Measurements from ENCODE around the gene LRRK1. TPM values are rescaled to one million over a fixed set of nuclear protein-coding genes. Genes with fewer than 3 reads are reported as not detected.

Gene LRRK1
- total and polyA plus RNA-seq, 8 donors = 4.3 to 19.4 (median 11.1) TPM

DNA sequence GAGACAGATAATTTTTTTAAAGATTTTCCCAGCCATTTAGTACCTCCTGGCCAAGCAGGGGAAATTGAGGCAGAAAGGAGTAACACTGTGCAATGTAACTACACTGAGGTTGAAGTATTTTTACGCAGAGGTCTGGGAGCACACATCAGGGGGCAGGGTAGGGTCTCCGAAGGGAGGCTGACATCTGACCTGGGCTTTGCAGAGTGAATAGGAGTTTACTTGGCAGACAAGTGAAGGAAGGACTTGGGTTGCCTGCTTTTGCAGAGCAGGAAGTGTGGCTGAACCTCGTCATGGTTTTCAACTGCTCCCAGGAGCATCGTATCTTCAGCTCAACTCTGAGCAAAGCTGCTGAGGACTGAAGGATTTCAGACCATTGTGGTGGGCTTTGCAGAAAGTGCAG lies 66.2 kb downstream of the LRRK1 start:
- Histone ChIP-seq H3K27me3 (no peaks in the 10 kb centered on the region), H3K4me1 (peaks cover 9 to 13% (median 9%) of the 10 kb centered on the region in 3 donors), H3K9me3 (no peaks in the 10 kb centered on the region), H3K4me3 (no peak overlapping the region), H3K36me3 (no peaks in the 10 kb centered on the region), H3K27ac (no peak overlapping the region)
- FAIRE-seq (no peak), ATAC-seq (no peak), DNase-seq (no peak)
- intact Hi-C loops (cut with DNase I) = no loop called here
- 91 to 94% methylated on average over 4 of the region's 4 CpGs for WGBS, 2 donors
- TF ChIP-seq, protein P1, sequence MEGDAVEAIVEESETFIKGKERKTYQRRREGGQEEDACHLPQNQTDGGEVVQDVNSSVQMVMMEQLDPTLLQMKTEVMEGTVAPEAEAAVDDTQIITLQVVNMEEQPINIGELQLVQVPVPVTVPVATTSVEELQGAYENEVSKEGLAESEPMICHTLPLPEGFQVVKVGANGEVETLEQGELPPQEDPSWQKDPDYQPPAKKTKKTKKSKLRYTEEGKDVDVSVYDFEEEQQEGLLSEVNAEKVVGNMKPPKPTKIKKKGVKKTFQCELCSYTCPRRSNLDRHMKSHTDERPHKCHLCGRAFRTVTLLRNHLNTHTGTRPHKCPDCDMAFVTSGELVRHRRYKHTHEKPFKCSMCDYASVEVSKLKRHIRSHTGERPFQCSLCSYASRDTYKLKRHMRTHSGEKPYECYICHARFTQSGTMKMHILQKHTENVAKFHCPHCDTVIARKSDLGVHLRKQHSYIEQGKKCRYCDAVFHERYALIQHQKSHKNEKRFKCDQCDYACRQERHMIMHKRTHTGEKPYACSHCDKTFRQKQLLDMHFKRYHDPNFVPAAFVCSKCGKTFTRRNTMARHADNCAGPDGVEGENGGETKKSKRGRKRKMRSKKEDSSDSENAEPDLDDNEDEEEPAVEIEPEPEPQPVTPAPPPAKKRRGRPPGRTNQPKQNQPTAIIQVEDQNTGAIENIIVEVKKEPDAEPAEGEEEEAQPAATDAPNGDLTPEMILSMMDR (IDR thresholded peaks at IDR 0.05) = no peak

DNA sequence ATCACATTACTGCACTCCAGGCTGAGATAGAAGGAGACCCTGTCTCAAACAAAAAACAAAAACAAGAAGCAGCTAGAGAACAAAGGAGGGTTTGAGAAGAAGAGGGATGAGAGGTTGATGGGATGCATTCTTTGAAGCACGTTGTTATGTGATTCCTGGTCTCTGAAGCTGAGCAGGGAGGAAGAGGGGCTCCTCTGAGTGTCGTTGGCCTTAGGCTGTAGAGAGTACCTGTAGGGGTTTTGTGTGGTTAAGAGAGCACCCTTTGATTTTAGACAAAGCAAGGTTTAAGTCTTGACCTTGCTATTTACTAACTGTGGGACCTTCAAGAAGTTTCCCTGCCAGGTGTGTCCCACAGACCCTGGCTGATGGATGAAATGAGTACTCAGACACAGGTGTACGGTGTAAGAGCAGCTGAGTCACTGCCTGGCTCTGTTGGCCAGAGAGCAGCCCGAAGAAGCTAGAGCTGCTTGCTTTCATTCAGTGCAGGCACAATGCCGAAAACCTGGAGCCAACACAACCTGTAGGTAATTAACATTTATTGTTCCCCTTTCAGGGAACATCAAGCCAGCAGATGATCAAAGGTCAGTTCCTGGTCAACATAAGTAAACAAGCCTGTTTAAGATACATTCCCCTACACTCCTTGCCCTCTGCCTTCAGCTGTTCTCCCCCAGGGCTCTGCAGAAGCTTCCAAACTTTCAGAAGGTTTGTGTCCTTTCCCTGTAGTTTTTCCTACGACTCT lies 67.2 kb downstream of the LRRK1 start:
- Histone ChIP-seq H3K27ac (no peak overlapping the region), H3K4me1 (peaks cover 9 to 13% (median 9%) of the 10 kb centered on the region in 3 donors), H3K36me3 (no peaks in the 10 kb centered on the region), H3K27me3 (no peaks in the 10 kb centered on the region), H3K9me3 (no peaks in the 10 kb centered on the region), H3K4me3 (no peak overlapping the region)
- DNase-seq (peak in 1 of 6 donors; percentile 25), FAIRE-seq (no peak), ATAC-seq (peak; percentile 67 to 77 (median 74))
- WGBS, 2 donors = 36% methylated on average over 6 of the region's 6 CpGs
- TF ChIP-seq, protein P1 (IDR thresholded peaks at IDR 0.05) = no peak
- intact Hi-C loops (cut with DNase I) = no loop called here

DNA sequence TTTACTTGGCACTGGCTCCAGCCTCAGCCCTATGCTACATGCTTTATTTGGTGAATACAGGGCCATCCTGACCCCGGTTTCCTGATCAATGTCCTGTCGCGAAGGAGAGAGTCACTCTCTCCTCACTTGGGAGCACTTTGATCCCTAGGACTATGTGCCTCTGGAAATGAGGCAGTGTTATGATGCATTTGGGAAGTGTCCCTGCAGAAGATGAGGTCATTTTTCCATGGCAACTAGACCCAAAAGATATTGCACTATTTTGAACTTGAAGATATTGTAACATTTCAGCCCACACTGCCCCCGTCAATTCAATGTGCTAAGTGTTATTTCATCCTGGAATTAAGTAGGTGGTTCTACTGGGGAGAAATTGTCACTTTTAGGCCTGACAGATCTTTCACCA lies 68.0 kb downstream of the LRRK1 start:
- no peak overlapping the region for H3K27ac ChIP-seq
- 70 to 75% methylated on average over 4 of the region's 4 CpGs for WGBS, 2 donors
- FAIRE-seq (no peak), ATAC-seq (peak in 2 of 4 donors; percentile 38 to 41), DNase-seq (no peak)
- no peaks in the 10 kb centered on the region for H3K9me3 ChIP-seq
- TF ChIP-seq, protein P1 (IDR thresholded peaks at IDR 0.05) = no peak
- H3K4me3 ChIP-seq = no peak overlapping the region
- H3K36me3 ChIP-seq = no peaks in the 10 kb centered on the region
- H3K27me3 ChIP-seq = no peaks in the 10 kb centered on the region
- peaks cover 9 to 13% (median 9%) of the 10 kb centered on the region in 3 donors for H3K4me1 ChIP-seq
- intact Hi-C loops (cut with DNase I) = no loop called here

DNA sequence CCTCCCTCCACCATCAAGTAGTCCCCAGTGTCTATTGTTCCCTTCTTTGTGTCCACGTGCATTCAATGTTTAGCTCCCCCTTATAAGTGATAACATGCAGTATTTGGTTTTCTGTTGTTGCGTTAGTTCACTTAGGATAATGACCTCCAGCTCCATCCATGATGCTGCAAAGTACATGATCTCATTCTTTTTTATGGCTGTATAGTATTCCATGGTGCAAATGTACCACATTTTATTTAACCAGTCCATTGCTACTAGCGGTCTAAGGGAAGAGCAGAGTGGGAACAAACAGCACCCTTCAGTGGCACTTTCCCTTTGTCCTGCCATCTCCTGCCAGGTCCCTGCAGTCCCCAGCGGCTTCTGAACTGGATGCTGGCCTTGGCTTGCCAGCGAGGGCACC lies 69.1 kb downstream of the LRRK1 start:
- H3K4me1 ChIP-seq = peaks cover 9 to 13% (median 9%) of the 10 kb centered on the region in 3 donors
- no peak for FAIRE-seq
- 96 to 97% methylated on average over 5 of the region's 5 CpGs for WGBS, 2 donors
- no peak for ATAC-seq
- H3K36me3 ChIP-seq = no peaks in the 10 kb centered on the region
- DNase-seq = no peak
- H3K27ac ChIP-seq = no peak overlapping the region
- no peaks in the 10 kb centered on the region for H3K9me3 ChIP-seq
- intact Hi-C loops (cut with DNase I) = no loop called here
- no peaks in the 10 kb centered on the region for H3K27me3 ChIP-seq
- no peak overlapping the region for H3K4me3 ChIP-seq
- TF ChIP-seq, protein P1 (IDR thresholded peaks at IDR 0.05) = no peak

DNA sequence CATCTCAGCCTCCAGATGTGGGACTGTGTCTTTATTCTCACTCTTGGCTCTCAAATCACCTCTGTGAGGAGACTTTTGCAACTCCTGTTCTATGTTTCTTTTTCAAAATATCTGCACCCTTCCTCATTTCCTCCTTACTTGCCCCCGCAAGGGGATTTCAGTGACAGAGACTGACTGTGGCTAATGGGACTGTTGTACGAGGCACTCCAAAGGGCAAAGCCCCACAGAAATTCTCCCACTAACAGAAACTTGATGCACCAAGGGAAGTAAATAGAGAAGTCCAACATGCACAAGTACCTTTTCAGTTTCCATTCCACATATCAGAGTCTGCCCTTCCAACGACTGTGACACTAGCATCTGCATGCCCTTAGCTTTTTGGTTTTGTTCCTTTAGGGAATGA lies 69.7 kb downstream of the LRRK1 start:
- H3K4me1 ChIP-seq = peaks cover 9 to 13% (median 9%) of the 10 kb centered on the region in 3 donors
- DNase-seq = no peak
- no peaks in the 10 kb centered on the region for H3K9me3 ChIP-seq
- H3K36me3 ChIP-seq = no peaks in the 10 kb centered on the region
- no peak for ATAC-seq
- intact Hi-C loops (cut with DNase I) = no loop called here
- no peak for FAIRE-seq
- H3K27me3 ChIP-seq = no peaks in the 10 kb centered on the region
- WGBS, 2 donors = 95 to 97% methylated on average over 3 of the region's 3 CpGs
- no peak overlapping the region for H3K4me3 ChIP-seq
- no peak overlapping the region for H3K27ac ChIP-seq
- TF ChIP-seq, protein P1 (IDR thresholded peaks at IDR 0.05) = no peak
